Effector memory CD8-positive, alpha-beta T cell (primary cell): ENCODE results near the gene DSTYK.

Experiments used
- ATAC-seq: fragments of 150-1000 bp; cut with Tn5 transposase; replicated peaks from 2 replicates; pipeline ENCODE4 v1.10.0; 2021; ENCODE audit warnings: mild to moderate bottlenecking, moderate library complexity
- DNase-seq, 3 experiments: peaks; one replicate each; pipeline ENCODE4 v3.0.0; 2021
- H3K27ac Mint-ChIP-seq, 2 donors: one replicate each; pipeline ENCODE4 v1.8.0; 2022; ENCODE audit warnings: mild to moderate bottlenecking in 2 of 2, mixed read lengths in 2 of 2, moderate library complexity in 2 of 2
- H3K27me3 Mint-ChIP-seq, 2 donors: one replicate each; pipeline ENCODE4 v1.8.0; 2022; ENCODE audit warnings: mixed read lengths in 2 of 2
- H3K36me3 Mint-ChIP-seq: one replicate; pipeline ENCODE4 v1.8.0; 2022; ENCODE audit warnings: mild to moderate bottlenecking, moderate library complexity, mixed read lengths; ENCODE audit not compliant: insufficient read depth
- H3K4me1 Mint-ChIP-seq, 2 donors: one replicate each; pipeline ENCODE4 v1.8.0; 2022; ENCODE audit warnings: low read depth in 2 of 2, mixed read lengths in 2 of 2
- H3K4me3 Mint-ChIP-seq, 2 donors: one replicate each; pipeline ENCODE4 v1.8.0; 2022; ENCODE audit warnings: mild to moderate bottlenecking in 2 of 2, mixed read lengths in 2 of 2, moderate library complexity in 2 of 2
- H3K9me3 Mint-ChIP-seq, 2 donors: one replicate each; pipeline ENCODE4 v1.8.0; 2022; ENCODE audit warnings: mixed read lengths in 2 of 2

Gene DSTYK

DNA sequence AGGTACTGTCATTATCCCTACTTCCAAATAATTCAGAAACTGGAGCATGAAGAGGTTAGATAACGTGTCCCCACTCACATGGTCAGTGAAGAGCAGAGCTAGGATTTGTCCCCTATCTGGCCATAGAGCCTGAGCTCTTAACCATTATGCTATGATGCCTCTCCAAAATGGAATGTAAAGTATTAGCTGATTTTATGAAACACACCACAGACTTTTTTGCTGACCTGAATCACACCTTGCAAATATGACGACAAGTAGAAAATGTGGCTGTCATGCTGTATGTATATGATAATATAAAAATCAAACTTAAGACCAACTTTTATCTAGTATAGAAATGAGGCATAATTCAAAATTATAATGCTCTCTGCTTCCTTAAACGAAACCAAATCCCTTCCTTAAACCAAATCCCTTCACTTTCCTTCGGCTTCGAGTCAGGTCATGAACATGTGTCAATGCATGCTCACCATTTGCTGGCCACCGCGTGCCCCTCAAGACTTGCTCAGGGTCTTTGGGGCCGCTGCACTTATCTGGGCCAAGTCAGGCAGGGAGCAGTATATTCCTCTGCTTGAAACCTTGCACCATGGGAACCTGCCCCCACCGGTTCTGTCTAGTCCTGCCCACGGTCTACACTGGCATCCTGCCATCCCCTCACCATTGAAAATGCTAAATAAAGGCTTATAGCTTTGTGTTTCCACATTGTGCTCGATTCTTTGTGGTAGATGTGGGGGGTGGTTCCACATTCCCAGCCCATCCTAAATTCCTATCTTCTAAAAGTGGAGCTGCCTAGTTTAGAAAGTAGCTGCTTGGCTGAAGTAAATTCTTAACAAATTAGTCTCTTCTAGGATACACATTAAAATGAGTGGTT lies 14.6 kb upstream of the DSTYK start:
- no peak overlapping the region for H3K4me3 Mint-ChIP-seq
- no peak for ATAC-seq
- H3K27me3 Mint-ChIP-seq: peaks cover 17 to 23% of the 10 kb centered on the region in 2 donors

DNA sequence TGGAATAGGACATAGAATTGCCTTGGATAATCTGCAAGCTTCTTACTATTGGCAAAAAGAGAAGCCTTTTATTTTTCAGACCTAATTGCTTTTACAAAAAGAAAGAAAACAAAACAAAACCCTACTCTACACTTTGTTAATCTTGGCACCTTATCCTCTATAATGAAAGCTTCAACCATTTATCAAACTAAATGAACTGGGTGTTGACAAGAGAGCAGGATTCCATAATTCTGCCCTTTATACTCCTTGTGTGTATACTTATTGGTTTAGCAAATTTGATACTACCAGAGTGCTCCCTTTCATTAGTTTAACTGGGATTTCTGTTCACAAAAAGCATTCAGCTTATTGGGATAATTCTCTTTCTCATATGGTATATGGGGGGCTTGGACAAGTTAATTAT lies 13.2 kb upstream of the DSTYK start:
- DNase-seq (no peak), ATAC-seq (no peak)
- Mint-ChIP-seq H3K36me3 (peaks cover 16% of the 10 kb centered on the region), H3K27me3 (peaks cover 17 to 23% of the 10 kb centered on the region in 2 donors), H3K9me3 (no peaks in the 10 kb centered on the region), H3K4me1 (peaks cover 15 to 18% of the 10 kb centered on the region in 2 donors), H3K4me3 (no peak overlapping the region), H3K27ac (no peak overlapping the region)

More for the DNA sequence above, 14.6 kb upstream of the DSTYK start:
- DNase-seq: no peak
- Mint-ChIP-seq H3K4me1 (peaks cover 23 to 24% of the 10 kb centered on the region in 2 donors), H3K9me3 (no peaks in the 10 kb centered on the region), H3K27ac (no peak overlapping the region), H3K36me3 (peaks cover 16% of the 10 kb centered on the region)

- DNase-seq: no peak
- Mint-ChIP-seq H3K27me3 (peaks cover 14 to 30% of the 10 kb centered on the region in 2 donors), H3K27ac (no peak overlapping the region), H3K9me3 (no peaks in the 10 kb centered on the region), H3K4me1 (no peaks in the 10 kb centered on the region), H3K36me3 (no peaks in the 10 kb centered on the region), H3K4me3 (no peak overlapping the region)
- ATAC-seq: no peak
Measured at GRCh38 chr1:205220421-205220820, 8.9 kb upstream of the DSTYK start.

DNA sequence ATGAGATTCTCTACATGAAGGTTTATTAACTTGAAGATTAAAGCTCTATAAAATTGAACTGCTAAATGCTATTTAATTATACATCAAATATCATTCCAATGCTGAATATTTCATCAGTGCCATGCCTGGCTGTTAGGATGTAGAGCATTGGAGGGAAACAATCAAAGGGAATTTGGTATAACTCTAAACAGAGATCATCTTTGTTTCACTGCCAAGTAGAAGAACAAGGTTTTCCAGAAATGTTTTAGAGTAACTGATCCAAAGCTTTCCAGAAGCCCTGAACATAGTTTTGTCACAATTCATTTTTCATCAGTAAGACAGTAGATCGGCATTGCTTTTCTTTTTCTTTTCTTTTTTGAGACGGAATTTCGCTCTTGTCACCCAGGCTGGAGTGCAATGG lies 5.9 kb upstream of the DSTYK start:
- Mint-ChIP-seq H3K36me3 (no peaks in the 10 kb centered on the region), H3K27me3 (peaks cover 4 to 23% of the 10 kb centered on the region in 2 donors), H3K9me3 (no peaks in the 10 kb centered on the region), H3K4me1 (no peaks in the 10 kb centered on the region), H3K27ac (no peak overlapping the region), H3K4me3 (no peak overlapping the region)
- no peak for ATAC-seq
- DNase-seq: no peak

DNA sequence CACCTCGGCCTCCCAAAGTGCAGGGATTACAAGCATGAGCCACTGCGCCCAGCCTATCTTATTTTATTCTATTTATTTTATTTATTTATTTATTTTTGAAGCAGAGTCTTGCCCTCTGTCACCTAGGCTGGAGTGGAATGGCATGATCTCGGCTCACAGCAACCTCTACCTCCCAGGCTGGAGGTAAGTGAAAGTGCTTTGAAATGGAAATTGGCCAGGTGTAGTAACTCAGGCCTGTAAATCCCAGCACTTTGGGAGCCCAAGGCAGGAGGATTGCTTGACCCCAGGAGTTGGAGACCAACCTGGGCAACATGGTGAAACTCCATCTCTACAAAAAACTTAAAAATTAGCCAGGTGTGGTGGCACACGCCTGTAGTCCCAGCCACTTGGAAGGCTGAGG lies 5.1 kb upstream of the DSTYK start:
- Mint-ChIP-seq H3K4me3 (no peak overlapping the region), H3K4me1 (peaks cover 3 to 4% of the 10 kb centered on the region in 2 donors), H3K36me3 (peaks cover under 1% of the 10 kb centered on the region), H3K27me3 (peaks cover 4 to 23% of the 10 kb centered on the region in 2 donors), H3K9me3 (no peaks in the 10 kb centered on the region), H3K27ac (no peak overlapping the region)
- DNase-seq: no peak
- no peak for ATAC-seq

- Mint-ChIP-seq H3K27ac (no peak overlapping the region), H3K4me1 (peaks cover 15 to 16% of the 10 kb centered on the region in 2 donors), H3K27me3 (peaks cover 0 to 23% of the 10 kb centered on the region in 2 donors), H3K36me3 (peaks cover 4% of the 10 kb centered on the region), H3K4me3 (no peak overlapping the region), H3K9me3 (no peaks in the 10 kb centered on the region)
- DNase-seq (no peak), ATAC-seq (no peak)
Measured at GRCh38 chr1:205214756-205215155, 3.3 kb upstream of the DSTYK start.

DNA sequence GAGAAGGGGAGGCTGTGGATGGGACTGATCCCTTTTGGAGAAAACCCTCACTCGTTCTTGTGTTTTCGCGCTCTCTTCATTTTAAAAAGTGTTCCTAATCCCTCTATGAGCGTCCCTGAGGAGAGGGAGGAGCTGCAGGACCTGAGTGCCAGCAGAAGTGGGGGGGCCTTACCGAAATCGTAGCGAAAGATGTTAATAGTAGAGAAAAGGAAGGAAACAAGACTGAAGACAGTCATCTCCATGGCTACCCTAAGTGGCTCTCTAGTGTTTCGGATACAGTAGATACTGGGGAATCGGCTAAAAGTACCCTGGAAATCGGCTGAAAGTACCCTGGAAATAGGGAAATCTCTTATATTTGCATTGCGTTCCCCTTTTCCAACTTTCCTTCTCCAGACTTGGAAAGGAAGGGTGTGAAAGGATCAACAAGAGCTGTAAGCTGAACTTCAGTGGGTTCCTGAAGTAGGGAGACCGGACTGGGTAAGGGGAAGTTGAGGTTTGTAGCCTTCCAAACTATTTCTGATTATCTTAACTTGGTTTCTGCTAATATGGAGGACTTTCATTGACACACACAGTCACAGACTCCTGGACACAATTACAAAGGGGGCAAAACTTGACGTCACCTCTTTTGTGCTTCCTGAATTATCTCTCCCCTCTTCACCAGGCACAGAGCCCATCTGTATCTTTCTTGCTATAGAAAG lies 486 bp upstream of the DSTYK start:
- H3K4me1 Mint-ChIP-seq: peaks cover 15 to 19% of the 10 kb centered on the region in 2 donors

DNA sequence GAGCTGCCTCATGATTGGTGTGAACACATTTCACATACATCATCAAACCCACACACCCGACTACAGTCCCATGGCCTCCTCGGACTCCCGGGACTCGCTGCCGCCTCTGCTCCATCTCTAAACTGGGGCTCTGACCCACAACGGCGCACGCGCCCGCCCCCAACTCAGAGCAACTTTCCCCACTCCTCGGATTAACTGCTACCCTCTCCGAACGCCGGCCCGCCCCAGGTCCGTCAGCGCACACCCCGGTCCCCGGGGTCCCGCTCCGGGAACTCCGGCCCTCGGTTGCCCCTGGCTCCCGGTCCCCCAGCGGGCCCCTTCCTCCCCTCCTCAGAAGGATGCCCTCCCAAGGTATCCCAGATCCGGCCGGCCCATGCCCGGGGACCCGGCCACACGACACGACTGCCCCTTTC lies 740 bp downstream of the DSTYK start:
- peak in 1 of 3 experiments; percentile 5 for DNase-seq
- Mint-ChIP-seq H3K27me3 (no peaks in the 10 kb centered on the region), H3K4me3 (peak overlapping the region; percentile 88 to 96), H3K27ac (peak overlapping the region; percentile 88 to 99), H3K36me3 (peaks cover 7% of the 10 kb centered on the region), H3K4me1 (peaks cover 15 to 21% of the 10 kb centered on the region in 2 donors), H3K9me3 (no peaks in the 10 kb centered on the region)
- ATAC-seq: no peak

More for the DNA sequence above, 486 bp upstream of the DSTYK start:
- Mint-ChIP-seq H3K36me3 (peaks cover 4% of the 10 kb centered on the region), H3K9me3 (no peaks in the 10 kb centered on the region), H3K27ac (peak overlapping the region; percentile 88 to 99), H3K27me3 (peaks cover 0 to 4% of the 10 kb centered on the region in 2 donors), H3K4me3 (peak overlapping the region; percentile 88 to 96)
- DNase-seq (no peak), ATAC-seq (peak; percentile 23)

DNA sequence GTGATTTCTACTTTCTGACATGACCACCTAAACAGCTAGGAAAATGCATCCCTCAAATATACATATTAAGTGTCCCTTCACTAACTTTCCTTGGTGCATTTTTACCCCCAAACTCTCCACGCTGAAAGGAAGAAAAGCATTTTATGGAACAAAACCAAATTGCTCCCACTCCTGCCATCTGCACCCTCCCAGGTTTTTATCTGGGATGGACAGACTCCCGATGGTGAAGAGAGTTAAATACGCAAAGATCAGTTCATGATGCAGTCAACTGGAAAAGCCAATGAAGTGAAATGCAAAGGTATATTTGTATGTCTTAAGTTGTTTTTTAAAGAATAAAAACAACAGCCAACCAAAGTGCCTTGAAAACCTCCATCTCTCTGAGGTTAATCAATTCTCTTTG lies 2.7 kb downstream of the DSTYK start:
- Mint-ChIP-seq H3K9me3 (no peaks in the 10 kb centered on the region), H3K27ac (no peak overlapping the region), H3K4me3 (no peak overlapping the region), H3K4me1 (peaks cover 28 to 31% of the 10 kb centered on the region in 2 donors), H3K36me3 (peaks cover 7% of the 10 kb centered on the region), H3K27me3 (no peaks in the 10 kb centered on the region)
- DNase-seq (no peak), ATAC-seq (no peak)

- H3K4me3 Mint-ChIP-seq: no peak overlapping the region
- ATAC-seq (no peak), DNase-seq (no peak)
- H3K9me3 Mint-ChIP-seq: no peaks in the 10 kb centered on the region
- H3K27ac Mint-ChIP-seq: no peak overlapping the region
- peaks cover 22 to 39% of the 10 kb centered on the region in 2 donors for H3K4me1 Mint-ChIP-seq
- H3K36me3 Mint-ChIP-seq: peaks cover 3% of the 10 kb centered on the region
- no peaks in the 10 kb centered on the region for H3K27me3 Mint-ChIP-seq
Measured at GRCh38 chr1:205205055-205205454, 6.4 kb downstream of the DSTYK start.

GRCh38 chr1:205204552-205204951 lies 7.0 kb downstream of the DSTYK start:
- Mint-ChIP-seq H3K27ac (no peak overlapping the region), H3K9me3 (no peaks in the 10 kb centered on the region), H3K4me1 (peaks cover 25 to 42% of the 10 kb centered on the region in 2 donors), H3K27me3 (no peaks in the 10 kb centered on the region), H3K4me3 (no peak overlapping the region), H3K36me3 (peaks cover 3% of the 10 kb centered on the region)
- DNase-seq (no peak), ATAC-seq (no peak)

- peak overlapping the region; percentile 62 to 72 for H3K27ac Mint-ChIP-seq
- H3K4me1 Mint-ChIP-seq: peaks cover 31 to 56% of the 10 kb centered on the region in 2 donors
- H3K36me3 Mint-ChIP-seq: no peaks in the 10 kb centered on the region
- no peaks in the 10 kb centered on the region for H3K27me3 Mint-ChIP-seq
- DNase-seq (no peak), ATAC-seq (no peak)
- H3K4me3 Mint-ChIP-seq: peak overlapping the region; percentile 51 to 57
- H3K9me3 Mint-ChIP-seq: no peaks in the 10 kb centered on the region
Measured at GRCh38 chr1:205199931-205200299, 11.6 kb downstream of the DSTYK start.

DNA sequence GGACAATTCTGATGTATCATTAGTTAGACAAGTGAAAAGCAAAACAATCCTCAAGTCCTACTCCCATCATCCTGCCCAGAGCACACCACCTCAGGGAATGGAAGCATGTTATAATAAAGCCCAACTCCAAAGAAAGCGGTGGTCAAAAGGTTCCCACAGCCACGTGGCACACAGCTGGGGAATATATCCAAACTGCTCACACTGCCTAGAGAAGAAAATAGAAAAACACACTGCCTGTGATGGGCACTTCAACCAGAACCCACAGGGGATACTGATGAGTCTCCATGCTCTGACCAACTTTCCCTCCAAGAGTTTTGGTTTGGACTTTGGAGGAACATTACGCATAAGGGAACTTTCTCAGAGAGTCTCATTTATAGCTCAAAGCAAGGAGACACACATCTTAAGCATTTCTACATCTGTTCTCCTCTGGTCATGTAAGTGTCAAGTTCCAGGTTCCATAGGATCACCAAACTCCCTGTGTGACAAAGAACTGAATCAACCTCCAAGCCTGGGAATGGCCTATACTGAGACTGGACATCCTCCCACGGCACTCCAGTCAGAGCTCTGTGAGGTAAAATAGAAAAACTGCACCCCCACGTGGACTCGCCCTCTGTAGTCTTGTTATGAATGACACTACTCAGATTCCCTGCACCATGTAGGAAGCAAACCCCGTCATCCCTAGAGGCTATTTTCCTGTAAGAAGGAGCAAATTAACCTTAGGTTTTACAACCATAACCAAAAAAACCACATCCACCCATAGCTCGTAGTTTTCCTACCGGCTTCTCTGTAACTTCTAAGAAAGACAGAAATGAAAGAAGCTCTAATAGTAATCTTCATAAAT lies 12.2 kb downstream of the DSTYK start:
- Mint-ChIP-seq H3K4me3 (peak overlapping the region; percentile 51 to 57), H3K27ac (peak overlapping the region; percentile 62 to 72), H3K9me3 (no peaks in the 10 kb centered on the region), H3K4me1 (peaks cover 29 to 53% of the 10 kb centered on the region in 2 donors), H3K27me3 (no peaks in the 10 kb centered on the region), H3K36me3 (no peaks in the 10 kb centered on the region)
- DNase-seq: no peak
- peak; percentile 52 for ATAC-seq
